Stimulated activated CD8-positive, alpha-beta memory T cell treated with anti-CD3 and anti-CD28 coated beads, Interleukin-7, amount 100 ng/mL, for 1 hour (primary cell): ENCODE results near the gene SGMS1.

Experiments used
- DNase-seq, 2 donors: peaks; one replicate each; pipeline ENCODE4 v3.0.0-alpha.2; 2020; ENCODE audit warnings: low read depth in 2 of 2

The SGMS1 gene

GRCh38 chr10:50312464-50313437 lies 311.0 kb downstream of the SGMS1 start:
- DNase-seq = no peak

GRCh38 chr10:50310560-50311174 lies 313.1 kb downstream of the SGMS1 start:
- DNase-seq = no peak

GRCh38 chr10:50309342-50309741 lies 314.4 kb downstream of the SGMS1 start:
- no peak for DNase-seq

GRCh38 chr10:50304660-50305059 lies 319.1 kb downstream of the SGMS1 start:
- DNase-seq = no peak

GRCh38 chr10:50299948-50300669 lies 323.6 kb downstream of the SGMS1 start:
- DNase-seq = no peak

- no peak for DNase-seq
Measured at GRCh38 chr10:50295367-50295766, 328.4 kb downstream of the SGMS1 start.

- DNase-seq = no peak
Measured at GRCh38 chr10:50294582-50294981, 329.2 kb downstream of the SGMS1 start.

GRCh38 chr10:50293513-50294313 lies 330.0 kb downstream of the SGMS1 start:
- DNase-seq = no peak

- DNase-seq = no peak
Measured at GRCh38 chr10:50291261-50291850, 332.4 kb downstream of the SGMS1 start.

GRCh38 chr10:50289196-50289595 lies 334.6 kb downstream of the SGMS1 start:
- no peak for DNase-seq

GRCh38 chr10:50286996-50287803 lies 336.6 kb downstream of the SGMS1 start:
- no peak for DNase-seq

GRCh38 chr10:50286517-50286916 lies 337.2 kb downstream of the SGMS1 start:
- DNase-seq = no peak

- DNase-seq = no peak
Measured at GRCh38 chr10:50281967-50282522, 341.7 kb downstream of the SGMS1 start.

GRCh38 chr10:50281210-50281966 lies 342.4 kb downstream of the SGMS1 start:
- no peak for DNase-seq

- no peak for DNase-seq
Measured at GRCh38 chr10:50280049-50280841, 343.5 kb downstream of the SGMS1 start.

- no peak for DNase-seq
Measured at GRCh38 chr10:50279489-50279888, 344.3 kb downstream of the SGMS1 start.

GRCh38 chr10:50275650-50276235 lies 348.0 kb downstream of the SGMS1 start:
- DNase-seq = no peak

- no peak for DNase-seq
Measured at GRCh38 chr10:50272531-50272930, 351.2 kb downstream of the SGMS1 start.
